Adipocyte (in vitro differentiated cells): ENCODE data around the gene ABHD8.

Experiments used
- DNase-seq: peaks from one replicate; pipeline ENCODE4 v3.0.0-alpha.2; 2015; ENCODE audit warnings: low read depth
- H3K27me3 ChIP-seq: replicated peaks from 2 replicates; pipeline ENCODE4 v1.7.0; 2013; ENCODE audit warnings: mild to moderate bottlenecking, low read length, moderate library complexity; ENCODE audit not compliant: control insufficient read depth, insufficient read depth
- H3K36me3 ChIP-seq: 2 replicates; pipeline ENCODE4 v1.7.0; 2013; ENCODE audit warnings: low read length, mild to moderate bottlenecking, moderate library complexity; ENCODE audit not compliant: control insufficient read depth, insufficient read depth, severe bottlenecking
- H3K4me1 ChIP-seq: 2 replicates; pipeline ENCODE4 v1.7.0; 2013; ENCODE audit warnings: mild to moderate bottlenecking, low read length, moderate library complexity; ENCODE audit not compliant: control insufficient read depth, insufficient read depth
- H3K4me3 ChIP-seq: 2 replicates; pipeline ENCODE4 v1.7.0; 2013; ENCODE audit warnings: mild to moderate bottlenecking, low read length, moderate library complexity
- H3K9ac ChIP-seq: 2 replicates; pipeline ENCODE4 v1.7.0; 2013; ENCODE audit warnings: mild to moderate bottlenecking, low read length, moderate library complexity
- H3K9me3 ChIP-seq: 2 replicates; pipeline ENCODE4 v1.7.0; 2013; ENCODE audit warnings: mild to moderate bottlenecking, low read length, moderate library complexity; ENCODE audit not compliant: control insufficient read depth

ABHD8 gene

GRCh38 chr19:17248011-17248776, 55.0 kb downstream of the ABHD8 start:
- Histone ChIP-seq H3K4me1 (peaks cover 29% of the 10 kb centered on the region), H3K36me3 (no peaks in the 10 kb centered on the region), H3K27me3 (no peaks in the 10 kb centered on the region), H3K4me3 (no peak overlapping the region), H3K9ac (no peak overlapping the region), H3K9me3 (no peaks in the 10 kb centered on the region)
- DNase-seq = no peak

- peak overlapping the region; percentile 73 for H3K4me3 ChIP-seq
- peaks cover 40% of the 10 kb centered on the region for H3K4me1 ChIP-seq
- no peaks in the 10 kb centered on the region for H3K27me3 ChIP-seq
- H3K9me3 ChIP-seq = no peaks in the 10 kb centered on the region
- no peaks in the 10 kb centered on the region for H3K36me3 ChIP-seq
- H3K9ac ChIP-seq = peak overlapping the region; percentile 85
- peak; percentile 48 for DNase-seq
Observed at GRCh38 chr19:17246681-17247425, 56.4 kb downstream of the ABHD8 start.

DNA sequence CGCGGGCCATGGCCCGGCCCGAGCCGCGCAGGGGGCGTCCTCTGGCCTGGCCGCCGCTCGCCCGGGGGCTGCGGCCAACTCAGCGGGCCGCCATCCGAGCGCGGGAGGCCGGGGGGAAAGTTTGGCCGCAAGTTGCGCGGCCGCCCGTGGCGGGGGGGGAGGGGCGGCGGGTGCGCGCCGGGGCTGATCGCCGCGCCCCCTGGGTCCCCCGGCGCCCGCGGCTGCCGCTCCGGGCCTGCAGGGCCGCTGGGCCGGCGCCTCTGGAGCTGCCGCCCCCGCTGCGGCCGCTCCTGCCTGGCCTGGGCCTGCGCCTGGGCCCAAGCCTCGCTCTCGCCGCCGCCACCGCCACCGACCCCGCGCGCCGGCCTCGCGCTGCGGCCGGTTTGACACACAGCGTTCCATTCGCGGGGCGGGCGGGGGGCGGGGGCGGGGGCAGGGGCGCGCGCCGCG, 57.7 kb downstream of the ABHD8 start, which contains the start of gene NR2F6:
NR2F6 (minus strand) TSS at position 385 of the 450 bp plus-strand sequence. CDS start 699 bp downstream, outside the sequence.
- Histone ChIP-seq H3K36me3 (peaks cover 3% of the 10 kb centered on the region), H3K9ac (peak within 1 kb of the TSS; percentile 96), H3K4me1 (peaks cover 47% of the 10 kb centered on the region), H3K9me3 (no peaks in the 10 kb centered on the region), H3K27me3 (no peaks in the 10 kb centered on the region), H3K4me3 (peak within 1 kb of the TSS; percentile 96)
- no peak for DNase-seq

GRCh38 chr19:17244618-17245534, 58.3 kb downstream of the ABHD8 start:
- Histone ChIP-seq H3K4me3 (peak overlapping the region; percentile 96), H3K9me3 (no peaks in the 10 kb centered on the region), H3K36me3 (peaks cover 9% of the 10 kb centered on the region), H3K4me1 (peaks cover 54% of the 10 kb centered on the region), H3K27me3 (no peaks in the 10 kb centered on the region), H3K9ac (peak overlapping the region; percentile 96)
- peak; percentile 36 for DNase-seq

- Histone ChIP-seq H3K4me3 (peak overlapping the region; percentile 96), H3K4me1 (peaks cover 52% of the 10 kb centered on the region), H3K27me3 (no peaks in the 10 kb centered on the region), H3K36me3 (peaks cover 11% of the 10 kb centered on the region), H3K9me3 (no peaks in the 10 kb centered on the region), H3K9ac (peak overlapping the region; percentile 96)
- DNase-seq = peak; percentile 71
Observed at GRCh38 chr19:17243830-17244617, 59.2 kb downstream of the ABHD8 start.

DNA sequence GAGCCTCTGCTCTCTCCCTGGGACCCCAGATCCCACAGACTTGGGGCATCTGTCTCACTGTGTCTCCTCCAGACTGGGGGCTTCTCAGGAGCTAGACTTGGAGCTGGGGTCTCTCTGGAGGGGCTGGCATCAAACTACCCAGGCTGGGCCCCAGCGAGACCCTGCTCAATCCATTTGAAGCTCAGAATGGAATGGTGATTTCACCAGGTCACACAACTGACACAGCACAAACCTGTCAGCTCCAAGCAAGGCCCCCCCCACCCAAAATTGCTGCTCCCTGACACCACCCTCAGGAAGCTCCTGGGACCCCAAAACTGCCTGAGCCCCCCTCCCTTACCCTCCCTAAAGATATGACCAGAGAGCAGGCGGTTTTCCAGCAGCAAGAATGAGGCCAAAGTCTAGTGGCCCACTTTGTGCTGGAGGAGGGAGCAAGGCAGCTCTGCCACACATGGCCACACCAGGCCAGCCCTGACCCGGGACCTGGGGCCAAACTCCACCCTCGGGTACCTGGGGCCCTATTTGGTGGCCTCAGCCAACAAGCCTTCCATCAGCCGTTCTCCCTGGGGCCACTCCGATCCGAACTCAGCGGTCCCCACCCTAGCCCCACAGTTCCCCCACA, 59.9 kb downstream of the ABHD8 start:
- Histone ChIP-seq H3K4me3 (peak overlapping the region; percentile 96), H3K9ac (peak overlapping the region; percentile 96), H3K4me1 (peaks cover 45% of the 10 kb centered on the region), H3K27me3 (no peaks in the 10 kb centered on the region), H3K36me3 (peaks cover 15% of the 10 kb centered on the region), H3K9me3 (no peaks in the 10 kb centered on the region)
- peak; percentile 29 for DNase-seq

- Histone ChIP-seq H3K9me3 (no peaks in the 10 kb centered on the region), H3K9ac (peak overlapping the region; percentile 96), H3K4me3 (peak overlapping the region; percentile 96), H3K36me3 (peaks cover 22% of the 10 kb centered on the region), H3K4me1 (peaks cover 43% of the 10 kb centered on the region), H3K27me3 (no peaks in the 10 kb centered on the region)
- DNase-seq = no peak
Observed at GRCh38 chr19:17242431-17243208, 60.6 kb downstream of the ABHD8 start.
